Right renal pelvis (tissue), 4 donors: Measurements from ENCODE around the gene DNAH8. TPM values are rescaled to one million over a fixed set of nuclear protein-coding genes. Genes with fewer than 3 reads are reported as not detected.

Experiments
- DNase-seq, 4 donors: peaks; one replicate each; pipeline ENCODE4 v3.0.0-alpha.2; 2013; ENCODE audit warnings: low read depth in 4 of 4, low spot score in 3 of 4, missing footprints in 1 of 4
- polyA plus RNA-seq, 4 donors: library from polyadenylated mRNA; unstranded; fragments of 120-200 nt; gene quantifications; one replicate each; pipeline ENCODE4 v1.2.1, GENCODE V29; 2013; ENCODE audit not compliant: insufficient read length in 4 of 4

DNAH8 gene
- polyA plus RNA-seq, 4 donors = 0.17 to 0.49 (median 0.26) TPM

GRCh38 chr6:39059496-39060310, 344.6 kb downstream of the DNAH8 start:
- DNase-seq = no peak

GRCh38 chr6:39060467-39061160, 345.5 kb downstream of the DNAH8 start:
- DNase-seq = no peak

DNA sequence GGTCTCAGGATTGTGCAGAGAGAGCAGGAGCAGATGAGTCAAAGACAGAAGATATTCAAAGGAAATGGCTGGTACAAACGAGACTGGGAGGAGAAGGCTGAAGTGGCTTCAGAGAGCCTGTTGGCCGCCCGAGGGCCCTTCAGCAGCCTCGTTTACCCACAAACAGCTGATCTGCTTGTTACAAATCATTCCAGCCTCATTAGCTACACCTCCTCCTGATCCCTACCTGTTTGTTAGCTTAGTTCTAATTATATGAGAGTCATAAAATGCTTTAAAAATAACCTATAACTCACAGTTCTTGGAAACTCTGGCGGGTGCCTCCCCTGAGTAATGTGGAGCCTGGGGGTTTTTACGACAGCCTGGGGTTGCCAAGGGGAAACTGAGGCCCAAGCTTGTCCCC, 346.1 kb downstream of the DNAH8 start:
- no peak for DNase-seq

DNA sequence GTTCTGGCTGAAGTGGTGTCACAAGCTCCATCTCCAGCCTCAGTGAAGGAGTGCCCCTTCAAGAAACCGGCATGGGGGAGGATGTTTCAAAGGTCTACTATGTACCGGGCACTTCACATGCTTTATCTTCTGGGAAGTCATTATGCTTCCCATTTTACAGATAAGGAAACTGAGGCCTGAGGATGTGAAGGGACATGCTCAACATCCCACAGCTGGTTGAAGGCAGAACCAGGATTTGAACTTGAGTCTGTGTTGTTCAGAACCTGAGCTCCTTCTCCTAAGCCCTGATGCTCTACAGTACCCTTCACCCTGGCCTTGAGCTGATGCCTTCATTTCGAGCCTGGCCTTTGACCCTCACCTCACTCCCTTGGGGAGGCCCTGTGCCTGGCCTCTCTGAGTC, 346.5 kb downstream of the DNAH8 start:
- no peak for DNase-seq

DNA sequence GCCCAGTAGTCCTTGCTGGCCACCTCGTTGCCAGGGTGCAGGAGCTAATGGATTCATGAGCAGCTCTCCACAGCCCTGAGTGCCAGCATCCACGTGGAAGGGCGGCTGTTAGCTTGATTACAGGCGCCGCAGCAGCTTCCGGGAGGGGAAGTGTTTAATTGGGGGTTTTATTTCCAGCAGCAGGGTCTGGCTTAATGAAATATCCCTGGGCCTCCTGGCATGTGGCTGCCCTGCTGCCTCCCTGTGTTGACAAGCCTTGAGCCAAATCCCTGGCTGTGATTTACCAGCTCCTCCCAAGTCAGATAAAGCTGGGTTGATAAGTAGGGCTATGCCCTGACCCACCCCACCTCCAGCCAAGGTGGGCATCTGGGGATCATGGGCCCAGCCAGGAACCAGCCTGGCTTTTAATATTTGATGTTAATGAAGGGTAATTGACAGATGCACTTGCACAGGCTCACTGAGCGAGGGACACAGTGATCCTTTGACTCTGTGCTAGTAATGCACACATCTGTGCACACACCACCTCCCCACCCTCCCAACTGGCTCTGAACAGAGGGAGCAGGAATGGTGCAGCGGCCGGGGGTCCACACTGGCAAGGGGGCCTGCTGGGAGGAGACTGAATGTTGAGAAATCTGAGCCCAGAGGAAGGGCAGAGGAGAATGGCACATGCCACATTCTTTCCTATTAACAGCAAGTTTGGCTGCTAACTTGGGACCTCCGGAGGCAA, 347.1 kb downstream of the DNAH8 start:
- no peak for DNase-seq

DNA sequence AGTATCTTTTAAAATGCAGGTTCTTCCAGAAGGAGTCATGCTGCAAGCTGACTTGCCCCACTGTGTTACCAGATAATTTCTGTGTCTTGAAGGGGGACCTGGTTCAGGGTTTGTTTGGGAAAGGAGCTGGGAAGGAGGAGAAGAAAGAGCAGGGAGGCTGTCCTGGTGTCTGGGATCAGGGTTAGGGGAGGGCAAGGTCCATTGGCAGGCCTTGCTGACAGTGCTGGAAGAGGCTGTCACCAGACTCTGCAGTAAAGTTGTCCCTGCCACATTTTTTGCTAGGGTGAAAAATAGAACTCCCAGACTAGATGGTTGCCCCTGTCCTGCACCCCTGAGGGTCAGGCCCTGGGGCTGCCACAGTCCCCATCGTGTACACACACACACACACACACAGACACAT, 348.4 kb downstream of the DNAH8 start:
- DNase-seq = no peak

GRCh38 chr6:39065561-39065960, 350.4 kb downstream of the DNAH8 start:
- no peak for DNase-seq

DNA sequence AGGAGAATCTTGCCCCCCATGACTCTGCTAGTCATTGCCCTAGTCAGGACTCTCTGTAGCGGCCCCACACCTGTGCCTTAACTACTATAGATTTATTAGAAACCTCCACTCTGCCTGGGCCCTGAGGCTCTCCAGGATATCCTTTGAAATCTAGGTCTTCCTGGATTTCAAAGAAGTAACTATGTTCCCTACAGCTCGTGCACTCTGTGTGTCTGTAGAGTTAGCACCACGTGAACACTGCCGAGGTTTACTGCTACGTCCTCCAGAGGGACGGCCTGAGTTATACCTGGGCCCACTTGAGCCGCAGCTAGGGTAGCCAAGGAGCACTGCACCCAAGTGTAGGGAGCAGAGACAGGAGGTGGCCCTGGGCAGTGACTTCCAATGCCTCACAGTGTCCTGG, 353.3 kb downstream of the DNAH8 start:
- DNase-seq = no peak

GRCh38 chr6:39072830-39073229, 357.7 kb downstream of the DNAH8 start:
- DNase-seq = no peak

DNA sequence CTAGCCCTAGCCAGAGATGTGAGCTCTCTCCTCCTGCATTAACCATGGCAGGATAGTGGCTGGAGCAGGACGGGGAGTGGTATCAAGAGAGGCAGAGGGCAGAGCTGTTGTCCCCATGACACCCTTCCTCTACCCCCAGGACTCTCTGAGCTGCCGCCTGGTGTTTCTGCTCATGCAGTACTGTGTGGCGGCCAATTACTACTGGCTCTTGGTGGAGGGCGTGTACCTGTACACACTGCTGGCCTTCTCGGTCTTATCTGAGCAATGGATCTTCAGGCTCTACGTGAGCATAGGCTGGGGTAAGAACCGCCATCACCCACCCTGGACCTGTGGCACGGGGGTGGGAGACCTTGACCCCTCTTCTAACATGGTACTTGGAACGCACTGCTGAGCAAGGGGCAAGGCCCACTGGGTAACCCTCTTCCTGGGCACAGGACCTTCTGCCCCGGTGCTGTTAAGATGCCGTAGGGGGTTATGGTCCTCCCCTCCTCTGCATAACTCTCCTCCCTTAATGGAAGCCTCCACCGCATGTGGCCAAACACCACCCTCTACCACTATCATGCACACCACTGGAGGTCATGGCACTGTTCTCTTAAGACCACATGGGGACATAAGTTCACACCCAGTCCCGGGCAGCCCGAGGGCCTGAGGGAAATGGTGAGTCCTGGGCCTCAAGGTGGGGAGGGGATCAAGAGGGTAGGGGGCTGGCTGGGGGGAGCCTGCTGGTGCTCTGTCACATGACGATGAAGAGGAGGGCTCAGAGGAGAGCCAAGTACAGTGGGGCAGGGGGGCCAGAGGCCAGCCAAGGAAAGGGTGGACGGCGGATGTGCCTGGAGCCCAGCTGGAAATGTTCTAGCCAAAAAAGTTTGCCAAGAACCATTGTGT, 358.6 kb downstream of the DNAH8 start:
- DNase-seq = no peak

DNA sequence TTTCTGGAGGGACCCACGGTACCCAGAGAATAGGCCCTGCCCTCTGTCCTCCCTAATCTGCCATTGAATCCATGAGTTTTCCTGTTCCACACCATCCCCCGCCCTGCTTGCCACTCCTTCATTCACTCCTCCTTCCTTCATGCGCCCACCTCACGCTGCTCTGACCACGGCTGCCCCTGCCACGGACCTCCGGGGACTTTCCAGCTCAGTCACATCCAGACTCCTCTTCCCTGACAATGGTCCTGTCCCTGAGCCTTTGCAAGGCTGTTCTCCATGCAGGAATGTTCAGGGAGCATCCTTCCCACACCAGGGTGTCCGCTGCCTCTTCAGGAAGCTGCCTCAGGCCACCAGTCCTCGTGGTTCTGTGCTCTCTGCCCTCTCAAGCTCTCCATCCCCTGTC, 359.4 kb downstream of the DNAH8 start:
- no peak for DNase-seq

GRCh38 chr6:39075010-39075686, 360.0 kb downstream of the DNAH8 start:
- no peak for DNase-seq

GRCh38 chr6:39075807-39076622, 360.9 kb downstream of the DNAH8 start:
- no peak for DNase-seq

- DNase-seq = no peak
Measured at GRCh38 chr6:39076623-39077535, 361.8 kb downstream of the DNAH8 start.

DNA sequence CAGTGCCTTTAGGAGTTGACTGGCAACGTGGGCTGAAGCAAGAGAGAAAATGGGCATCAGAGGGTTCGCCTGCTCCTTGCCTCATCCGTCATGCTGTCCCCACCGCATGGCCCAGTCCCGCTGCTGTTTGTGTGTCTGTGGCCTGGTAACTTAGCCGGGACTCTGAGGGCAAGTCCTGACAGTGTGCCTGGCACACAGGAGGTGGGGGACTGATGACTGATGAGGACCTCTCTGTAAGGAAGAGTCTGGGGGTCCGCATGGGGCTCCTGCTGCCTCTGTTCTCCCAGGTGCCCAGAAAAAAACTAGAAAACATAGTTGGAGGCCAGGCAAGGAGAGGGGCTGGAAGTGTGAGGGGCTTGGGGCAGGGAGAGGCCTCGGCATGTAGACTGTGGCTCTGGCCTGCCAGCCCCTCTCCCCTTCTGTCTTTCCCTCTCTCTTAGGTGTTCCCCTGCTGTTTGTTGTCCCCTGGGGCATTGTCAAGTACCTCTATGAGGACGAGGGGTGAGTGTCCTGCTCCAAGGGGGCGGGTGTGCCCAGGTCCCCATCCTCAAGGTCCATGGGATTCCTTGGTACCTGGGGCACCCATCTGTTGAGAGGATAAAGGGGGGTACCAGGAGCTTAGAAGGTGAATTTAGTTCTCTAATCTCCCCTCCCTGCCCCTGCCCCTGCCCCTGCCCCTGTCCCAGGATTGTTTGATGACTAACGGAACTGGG, 362.9 kb downstream of the DNAH8 start:
- DNase-seq = no peak

GRCh38 chr6:39078695-39079094, 363.6 kb downstream of the DNAH8 start:
- no peak for DNase-seq
